Fibroblast of lung (primary cell): ENCODE data around the gene FAM50B. TPM values are rescaled to one million over a fixed set of nuclear protein-coding genes. Genes with fewer than 3 reads are reported as not detected.

Experiments used
- DNase-seq, 2 donors: peaks; one replicate each; pipeline versions ENCODE4 v3.0.0 to v3.0.0-alpha.2; 2010; ENCODE audit warnings: low read depth in 2 of 2
- H2AFZ ChIP-seq: 2 replicates; pipeline ENCODE4 v1.5.1; 2012; ENCODE audit warnings: low read length, control low read depth, inconsistent platforms
- H3K27ac ChIP-seq: 2 replicates; pipeline ENCODE4 v1.5.1; 2011; ENCODE audit warnings: low read length, control low read depth; ENCODE audit not compliant: insufficient read depth
- H3K27me3 ChIP-seq: 2 replicates; pipeline ENCODE4 v1.5.1; 2011; ENCODE audit warnings: mild to moderate bottlenecking, low read length; ENCODE audit not compliant: control insufficient read depth, insufficient read depth
- H3K36me3 ChIP-seq: 2 replicates; pipeline ENCODE4 v1.5.1; 2011; ENCODE audit warnings: low read length; ENCODE audit not compliant: control insufficient read depth, insufficient read depth
- H3K4me1 ChIP-seq: 2 replicates; pipeline ENCODE4 v1.5.1; 2011; ENCODE audit warnings: low read length; ENCODE audit not compliant: control insufficient read depth, insufficient read depth; ENCODE audit errors: extremely low read depth
- H3K4me2 ChIP-seq: 2 replicates; pipeline ENCODE4 v1.5.1; 2011; ENCODE audit warnings: low read length, control low read depth; ENCODE audit not compliant: insufficient read depth; ENCODE audit errors: extremely low read depth
- H3K4me3 ChIP-seq, 4 experiments: fragments of 200-600 bp in 1 of 4; sonication (generic) in 1 of 4; replicated peaks in 1 of 4; 2 replicates each; pipeline ENCODE4 v1.5.1; 2011 to 2016; ENCODE audit warnings: low read length in 4 of 4, low read depth in 3 of 4, mild to moderate bottlenecking in 3 of 4, control low read depth in 2 of 4, inconsistent platforms in 1 of 4, mixed read lengths in 1 of 4; ENCODE audit not compliant: insufficient read depth in 1 of 4; ENCODE audit errors: control extremely low read depth in 1 of 4
- H3K79me2 ChIP-seq: 2 replicates; pipeline ENCODE4 v1.5.1; 2012; ENCODE audit warnings: mild to moderate bottlenecking, low read length, inconsistent platforms; ENCODE audit not compliant: control insufficient read depth, insufficient read depth
- H3K9ac ChIP-seq: 2 replicates; pipeline ENCODE4 v1.5.1; 2011; ENCODE audit warnings: mild to moderate bottlenecking, low read length, control low read depth; ENCODE audit not compliant: insufficient read depth
- H3K9me3 ChIP-seq: 2 replicates; pipeline ENCODE4 v1.5.1; 2012; ENCODE audit warnings: low read depth, low read length; ENCODE audit not compliant: control insufficient read depth, insufficient read depth
- H4K20me1 ChIP-seq: 2 replicates; pipeline ENCODE4 v1.5.1; 2011; ENCODE audit warnings: low read length; ENCODE audit not compliant: control insufficient read depth, insufficient read depth; ENCODE audit errors: extremely low read depth
- EZH2 ChIP-seq: IDR thresholded peaks from 2 replicates; pipeline ENCODE4 v1.5.1; 2012; ENCODE audit warnings: low read length, control low read depth, mild to moderate bottlenecking; ENCODE audit errors: missing control alignments
- polyA plus RNA-seq, 2 donors: library from polyadenylated mRNA; depleted of rRNA in 1 of 2; stranded (reverse) in 1 of 2; unstranded in 1 of 2; fragments of >200 nt; gene quantifications; 2 replicates each; pipeline ENCODE4 v1.2.1, GENCODE V29; 2011 to 2012; ENCODE audit warnings: missing spikeins in 1 of 2
- total RNA-seq: library from RNA; depleted of rRNA; stranded (reverse); fragments of >200 nt; gene quantifications from 2 replicates; pipeline ENCODE4 v1.2.1, GENCODE V29; 2014
- TF ChIP-seq, protein P1 (sequence below), 2 donors: IDR thresholded peaks in 1 of 2; conservative IDR thresholded peaks in 1 of 2; 1 replicate in 1 of 2; 2 replicates in 1 of 2; pipeline ENCODE4 v1.5.1; 2011 to 2012; ENCODE audit warnings: low read length in 2 of 2, control low read depth in 1 of 2, inconsistent platforms in 1 of 2, low read depth in 1 of 2, mild to moderate bottlenecking in 1 of 2

Gene FAM50B
- total and polyA plus RNA-seq, 2 donors (not counting 1 experiment from before 2014, with no cell fraction given), result 4.2 to 15.7 TPM

DNA sequence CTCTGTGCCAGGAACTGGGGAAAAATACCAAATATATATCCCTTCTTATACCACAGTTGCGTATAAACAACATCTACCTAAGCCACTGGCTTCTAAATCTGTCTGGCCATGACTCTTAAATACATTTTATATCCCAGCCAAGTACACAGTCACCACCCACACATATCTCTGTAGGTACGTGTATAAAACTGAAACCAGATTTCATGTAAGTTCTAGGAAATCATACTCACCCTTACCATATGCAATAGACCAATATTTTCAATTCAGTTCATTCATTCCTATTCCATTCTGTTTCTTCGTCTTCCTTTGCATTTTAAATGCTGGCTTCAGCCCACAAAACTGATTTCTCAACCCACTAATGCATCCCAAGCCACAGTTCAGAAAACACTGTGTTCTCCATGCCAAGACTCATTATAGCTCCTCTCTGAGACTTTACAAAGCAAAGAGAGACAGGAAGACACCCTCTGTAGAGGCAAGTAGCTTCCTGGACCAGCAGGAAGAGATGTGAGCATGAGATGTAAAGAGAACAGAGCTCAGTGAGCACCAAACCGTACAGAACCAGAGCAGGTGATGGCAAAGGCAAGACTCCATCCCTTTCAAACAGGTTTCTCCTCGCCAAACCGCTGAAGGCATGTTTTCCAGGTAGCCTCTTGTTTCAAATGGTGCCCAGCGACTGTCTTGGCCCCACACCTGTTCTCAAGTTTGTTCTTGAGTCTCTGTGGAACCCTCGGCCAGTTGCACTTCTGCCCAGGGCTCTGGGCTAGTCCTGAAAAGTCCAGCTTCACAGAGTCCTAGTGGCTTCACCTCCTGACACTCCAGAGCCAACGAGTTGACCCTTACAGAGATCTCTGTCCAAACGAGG is 18.7 kb downstream of the FAM50B start:
- peak; percentile 35 to 44 for DNase-seq
- peaks cover 2% of the 10 kb centered on the region for H3K27me3 ChIP-seq
- no peak overlapping the region for H3K9ac ChIP-seq
- no peaks in the 10 kb centered on the region for H3K36me3 ChIP-seq
- TF ChIP-seq EZH2, result no peak
- TF ChIP-seq, protein P1, sequence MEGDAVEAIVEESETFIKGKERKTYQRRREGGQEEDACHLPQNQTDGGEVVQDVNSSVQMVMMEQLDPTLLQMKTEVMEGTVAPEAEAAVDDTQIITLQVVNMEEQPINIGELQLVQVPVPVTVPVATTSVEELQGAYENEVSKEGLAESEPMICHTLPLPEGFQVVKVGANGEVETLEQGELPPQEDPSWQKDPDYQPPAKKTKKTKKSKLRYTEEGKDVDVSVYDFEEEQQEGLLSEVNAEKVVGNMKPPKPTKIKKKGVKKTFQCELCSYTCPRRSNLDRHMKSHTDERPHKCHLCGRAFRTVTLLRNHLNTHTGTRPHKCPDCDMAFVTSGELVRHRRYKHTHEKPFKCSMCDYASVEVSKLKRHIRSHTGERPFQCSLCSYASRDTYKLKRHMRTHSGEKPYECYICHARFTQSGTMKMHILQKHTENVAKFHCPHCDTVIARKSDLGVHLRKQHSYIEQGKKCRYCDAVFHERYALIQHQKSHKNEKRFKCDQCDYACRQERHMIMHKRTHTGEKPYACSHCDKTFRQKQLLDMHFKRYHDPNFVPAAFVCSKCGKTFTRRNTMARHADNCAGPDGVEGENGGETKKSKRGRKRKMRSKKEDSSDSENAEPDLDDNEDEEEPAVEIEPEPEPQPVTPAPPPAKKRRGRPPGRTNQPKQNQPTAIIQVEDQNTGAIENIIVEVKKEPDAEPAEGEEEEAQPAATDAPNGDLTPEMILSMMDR (conservative IDR thresholded peaks at IDR 0.05 in 1 of 2, IDR thresholded peaks at IDR 0.05 in 1 of 2; ENCODE audit: low read depth in 1 of 2, low read length in 2 of 2), result no peak
- no peak overlapping the region for H2AFZ ChIP-seq
- H3K4me2 ChIP-seq, result peak overlapping the region; percentile 15
- H4K20me1 ChIP-seq, result no peaks in the 10 kb centered on the region
- no peaks in the 10 kb centered on the region for H3K9me3 ChIP-seq
- H3K4me3 ChIP-seq, result no peak overlapping the region
- H3K79me2 ChIP-seq, result no peaks in the 10 kb centered on the region
- no peaks in the 10 kb centered on the region for H3K4me1 ChIP-seq
- H3K27ac ChIP-seq, result peak overlapping the region; percentile 18

DNA sequence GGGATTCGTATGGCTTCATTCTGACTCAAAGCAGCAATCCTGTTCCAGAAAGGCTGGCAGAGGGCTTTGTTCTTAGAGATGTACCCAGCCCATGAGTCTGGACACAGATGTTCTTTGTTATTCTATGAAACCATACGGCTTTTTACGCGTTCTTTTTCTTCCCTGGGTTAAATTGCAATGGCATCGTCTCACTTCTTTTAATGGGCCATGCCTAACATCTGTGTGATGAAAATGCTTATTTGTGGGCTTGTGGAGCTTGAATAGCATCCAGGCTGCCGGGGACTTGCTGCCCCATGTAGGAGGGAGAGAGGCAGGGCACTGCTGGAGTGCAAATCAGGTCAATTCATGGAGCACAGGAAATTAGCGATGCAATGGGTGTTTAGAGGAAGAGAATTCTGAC is 19.4 kb downstream of the FAM50B start:
- no peak overlapping the region for H2AFZ ChIP-seq
- no peak overlapping the region for H3K9ac ChIP-seq
- H3K27me3 ChIP-seq, result peaks cover 2% of the 10 kb centered on the region
- H3K4me3 ChIP-seq, result no peak overlapping the region
- no peaks in the 10 kb centered on the region for H3K79me2 ChIP-seq
- no peaks in the 10 kb centered on the region for H3K4me1 ChIP-seq
- H4K20me1 ChIP-seq, result no peaks in the 10 kb centered on the region
- no peaks in the 10 kb centered on the region for H3K36me3 ChIP-seq
- TF ChIP-seq, protein P1 (conservative IDR thresholded peaks at IDR 0.05 in 1 of 2, IDR thresholded peaks at IDR 0.05 in 1 of 2; ENCODE audit: low read depth in 1 of 2, low read length in 2 of 2), result no peak
- TF ChIP-seq EZH2, result no peak
- peak; percentile 41 to 47 for DNase-seq
- H3K9me3 ChIP-seq, result no peaks in the 10 kb centered on the region
- H3K4me2 ChIP-seq, result no peak overlapping the region
- no peak overlapping the region for H3K27ac ChIP-seq

DNA sequence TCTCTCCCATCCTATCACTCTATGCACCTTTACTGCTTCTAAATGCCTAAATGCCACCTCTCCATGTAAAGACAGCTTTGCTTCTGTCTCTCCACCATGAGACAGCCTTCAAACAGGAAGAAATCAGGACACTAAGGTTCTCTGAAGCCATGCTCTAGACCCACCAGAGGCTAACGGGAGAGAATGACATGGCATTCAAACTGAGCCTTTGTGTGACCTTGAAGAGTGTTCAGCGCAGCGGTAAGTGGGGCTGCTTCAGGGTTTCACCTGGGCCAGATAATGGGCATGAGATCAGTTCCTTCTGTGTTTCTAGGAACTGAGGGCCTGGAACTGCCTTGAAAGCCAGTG is 20.1 kb downstream of the FAM50B start:
- TF ChIP-seq EZH2, result no peak
- TF ChIP-seq, protein P1 (conservative IDR thresholded peaks at IDR 0.05 in 1 of 2, IDR thresholded peaks at IDR 0.05 in 1 of 2; ENCODE audit: low read depth in 1 of 2, low read length in 2 of 2), result no peak

More for the DNA sequence above, 20.1 kb downstream of the FAM50B start:
- Histone ChIP-seq H3K27me3 (peaks cover 2% of the 10 kb centered on the region), H3K4me2 (no peak overlapping the region), H3K9ac (no peak overlapping the region), H2AFZ (no peak overlapping the region), H3K9me3 (no peaks in the 10 kb centered on the region), H4K20me1 (no peaks in the 10 kb centered on the region), H3K36me3 (no peaks in the 10 kb centered on the region), H3K79me2 (no peaks in the 10 kb centered on the region), H3K27ac (no peak overlapping the region), H3K4me3 (no peak overlapping the region), H3K4me1 (no peaks in the 10 kb centered on the region)
- no peak for DNase-seq
